Fibroblast of upper back skin (primary cell): Measurements from ENCODE around the gene ACOT11.

Experiments
- DNase-seq: peaks from one replicate; pipeline ENCODE4 v3.0.0-alpha.2; 2013

The ACOT11 gene

DNA sequence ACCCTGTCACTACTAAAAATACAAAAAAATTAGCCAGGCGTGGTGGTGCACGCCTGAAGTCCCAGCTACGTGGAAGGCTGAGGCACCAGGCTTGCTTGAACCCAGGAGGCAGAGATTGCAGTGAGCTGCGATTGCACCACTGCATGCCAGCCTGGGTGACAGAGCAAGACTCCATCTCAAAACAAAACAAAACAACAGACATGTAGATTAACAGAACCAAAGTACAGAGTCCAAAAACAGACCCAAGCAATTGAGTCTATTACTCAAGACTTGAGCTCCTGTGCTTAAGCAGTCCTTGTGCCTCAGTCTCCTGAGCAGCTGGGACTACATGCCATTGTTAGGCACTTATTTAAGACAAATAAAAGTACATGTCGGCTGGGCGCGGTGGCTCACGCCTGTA is 9.5 kb upstream of the ACOT11 start:
- DNase-seq = no peak

DNA sequence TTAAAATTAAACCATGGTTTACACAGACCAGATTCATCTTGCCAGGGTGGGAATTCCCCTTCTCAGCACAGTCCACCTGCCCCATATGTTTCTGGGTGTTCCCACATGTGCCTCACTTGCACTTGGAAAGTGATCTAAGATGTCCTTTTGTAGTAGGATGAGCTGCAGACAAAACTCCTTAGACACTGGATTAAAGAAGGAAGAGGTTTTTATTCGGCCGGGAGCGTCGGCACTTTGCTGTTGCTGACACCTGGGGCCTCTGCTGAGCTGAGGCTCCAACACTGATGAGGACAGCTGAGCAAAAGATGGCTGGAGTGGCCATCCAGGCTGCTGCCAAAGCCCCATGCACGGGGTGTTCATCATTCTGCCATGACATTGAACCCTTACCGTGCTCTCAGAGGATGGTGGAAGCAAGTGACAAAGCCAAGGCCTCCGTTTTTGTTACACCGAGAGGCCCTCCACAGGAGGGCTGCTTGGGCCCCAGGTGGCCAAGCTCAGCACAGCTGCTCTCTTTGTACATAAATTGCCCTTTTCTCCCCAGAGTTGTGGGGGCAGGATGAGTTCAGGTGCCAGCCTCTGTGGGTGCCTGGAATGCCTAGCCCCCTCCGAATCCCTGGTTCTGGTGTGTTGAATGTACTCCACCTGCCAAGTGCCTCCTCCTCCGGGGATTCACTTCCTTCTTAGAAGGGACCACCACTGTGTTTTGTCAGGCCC is 7.3 kb upstream of the ACOT11 start:
- DNase-seq = no peak

DNA sequence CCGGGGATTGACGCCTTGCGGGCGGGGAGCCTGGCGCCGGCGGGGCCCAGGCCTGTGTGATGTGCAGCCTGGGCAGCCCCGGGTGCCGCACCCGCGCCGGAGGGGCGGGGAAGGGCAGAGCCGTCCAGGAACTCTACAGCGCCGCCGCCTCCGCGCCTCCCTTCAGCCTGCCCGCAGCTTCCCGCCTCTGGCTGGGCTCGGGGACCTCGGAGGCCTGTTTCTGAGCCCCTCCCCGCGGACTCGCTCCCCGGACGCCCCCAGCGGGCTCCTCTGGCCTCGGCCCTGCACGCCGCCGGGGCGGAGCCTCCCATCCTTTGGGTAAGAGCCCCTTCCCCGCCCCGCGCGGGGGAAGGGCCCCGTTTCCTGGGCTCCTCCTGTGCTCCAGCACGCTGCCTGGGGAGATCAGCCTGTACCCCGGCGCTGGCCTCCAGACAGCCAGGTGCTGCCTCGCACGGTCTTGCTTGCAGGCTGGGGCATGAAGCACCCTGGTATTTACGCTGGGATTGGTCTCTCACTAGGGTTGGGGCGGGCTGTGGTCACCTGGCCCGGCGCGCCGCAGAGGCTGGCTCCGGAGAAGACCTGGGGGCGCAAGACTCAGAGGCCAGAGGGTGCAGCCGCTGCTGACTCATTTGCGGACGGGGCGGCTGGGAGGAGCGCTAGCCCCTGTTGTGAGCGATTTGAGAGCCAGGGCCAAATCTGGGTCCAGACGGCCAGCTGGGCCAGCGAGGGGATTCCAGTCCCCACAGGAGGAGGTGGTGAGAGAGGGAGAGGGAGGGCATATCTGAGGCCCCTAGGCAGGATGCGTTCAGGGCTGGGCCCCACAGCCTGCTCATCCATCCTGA is 5.7 kb upstream of the ACOT11 start:
- peak; percentile 70 for DNase-seq

DNA sequence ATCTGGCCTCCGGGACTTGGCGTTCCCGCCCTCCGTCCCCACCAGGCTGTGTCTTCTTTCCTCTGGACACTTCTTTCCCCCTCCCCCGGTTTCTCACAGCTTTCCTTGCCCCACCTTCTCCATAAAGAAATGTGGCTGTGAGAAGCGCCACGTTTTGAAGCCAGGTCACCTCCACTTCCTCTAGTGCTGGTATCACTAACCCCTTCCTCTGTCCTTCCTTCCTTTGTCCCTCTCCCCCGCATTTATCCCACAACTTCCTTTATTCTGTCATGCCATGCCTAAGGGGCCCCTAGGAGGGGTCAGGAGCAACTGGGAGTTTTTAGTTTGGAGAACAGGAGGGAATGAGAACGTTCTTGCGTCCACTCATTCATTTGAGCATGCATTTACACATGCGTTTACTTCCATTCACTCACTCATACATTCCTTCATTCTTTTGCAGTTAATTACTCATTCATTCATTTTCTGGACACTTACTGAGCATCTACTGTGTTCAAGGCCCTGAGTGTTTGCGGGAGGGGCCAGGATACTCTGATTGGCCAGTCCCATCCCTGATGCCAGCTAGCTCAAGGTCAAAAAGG is 5.0 kb upstream of the ACOT11 start:
- peak; percentile 31 for DNase-seq

DNA sequence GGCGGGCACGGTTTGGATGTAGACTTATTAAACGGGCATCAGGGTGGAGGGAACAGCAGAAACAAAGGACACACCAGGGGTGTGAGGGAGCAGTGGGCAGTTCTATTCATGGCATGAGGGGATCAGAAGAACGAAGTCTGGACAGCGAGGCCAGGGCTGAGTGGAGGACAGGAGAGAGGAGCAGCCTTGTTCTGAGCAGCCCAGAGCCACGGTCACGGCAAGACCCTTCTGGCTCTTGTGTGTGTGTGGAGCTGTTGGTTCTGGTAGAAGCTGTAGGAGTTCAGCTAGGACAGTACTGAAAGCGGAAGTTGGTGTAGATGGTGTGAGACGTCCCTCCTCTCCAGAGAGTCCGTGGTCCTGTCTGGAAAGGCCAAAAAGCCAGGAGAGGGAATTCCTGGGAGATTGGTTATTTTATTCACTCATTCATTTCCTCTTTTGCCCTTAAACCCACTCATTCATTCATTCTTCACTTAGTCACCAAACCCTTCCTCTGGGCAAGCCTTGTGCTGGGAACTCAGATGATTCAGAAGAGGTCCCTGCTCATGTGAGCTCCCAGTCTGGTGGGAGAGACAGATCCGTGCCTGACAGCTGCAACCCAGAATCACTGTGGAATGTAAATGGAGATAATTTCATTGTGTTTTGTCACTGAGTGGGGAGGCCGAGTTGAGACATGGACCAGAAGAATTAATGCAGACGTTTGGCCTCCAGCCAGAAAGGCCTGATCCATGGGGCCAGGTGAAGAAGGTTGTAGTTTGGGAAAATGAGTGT is 4.1 kb upstream of the ACOT11 start:
- DNase-seq = peak; percentile 86

DNA sequence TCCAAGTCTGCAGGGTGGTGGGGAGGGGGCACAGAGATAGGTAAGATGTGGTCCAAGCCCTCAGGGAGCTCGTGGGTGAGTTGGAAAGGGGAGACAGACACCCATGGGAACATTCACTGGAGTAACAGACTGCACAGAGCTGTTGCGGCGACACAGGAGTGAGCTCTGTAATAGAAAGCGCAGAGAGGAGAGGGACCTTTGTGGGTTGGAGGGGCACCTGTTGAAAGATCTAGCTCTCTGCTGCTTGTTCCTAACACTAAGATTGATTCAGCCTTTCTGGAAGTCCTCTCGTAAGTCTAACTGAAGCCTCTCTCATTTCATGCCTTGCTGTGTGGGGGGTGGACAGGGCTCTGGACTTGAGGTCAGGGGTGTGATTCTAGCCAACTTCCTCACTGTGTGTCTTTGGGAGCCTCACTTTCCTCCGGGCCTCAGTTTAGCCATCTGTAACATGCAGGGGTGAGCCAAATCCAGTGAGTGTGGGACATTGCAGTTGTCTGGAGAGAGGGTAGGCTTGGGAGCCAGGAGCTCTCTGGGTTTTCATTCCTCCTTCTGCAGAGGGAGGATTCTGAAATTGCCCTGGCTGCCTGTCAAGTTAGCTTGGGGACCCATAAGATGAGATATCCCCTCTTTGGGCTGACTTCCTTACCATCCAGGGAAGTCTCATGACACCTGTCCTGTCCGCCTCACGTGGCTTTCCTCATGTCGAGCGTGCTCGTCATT is 2.0 kb upstream of the ACOT11 start:
- DNase-seq = no peak

DNA sequence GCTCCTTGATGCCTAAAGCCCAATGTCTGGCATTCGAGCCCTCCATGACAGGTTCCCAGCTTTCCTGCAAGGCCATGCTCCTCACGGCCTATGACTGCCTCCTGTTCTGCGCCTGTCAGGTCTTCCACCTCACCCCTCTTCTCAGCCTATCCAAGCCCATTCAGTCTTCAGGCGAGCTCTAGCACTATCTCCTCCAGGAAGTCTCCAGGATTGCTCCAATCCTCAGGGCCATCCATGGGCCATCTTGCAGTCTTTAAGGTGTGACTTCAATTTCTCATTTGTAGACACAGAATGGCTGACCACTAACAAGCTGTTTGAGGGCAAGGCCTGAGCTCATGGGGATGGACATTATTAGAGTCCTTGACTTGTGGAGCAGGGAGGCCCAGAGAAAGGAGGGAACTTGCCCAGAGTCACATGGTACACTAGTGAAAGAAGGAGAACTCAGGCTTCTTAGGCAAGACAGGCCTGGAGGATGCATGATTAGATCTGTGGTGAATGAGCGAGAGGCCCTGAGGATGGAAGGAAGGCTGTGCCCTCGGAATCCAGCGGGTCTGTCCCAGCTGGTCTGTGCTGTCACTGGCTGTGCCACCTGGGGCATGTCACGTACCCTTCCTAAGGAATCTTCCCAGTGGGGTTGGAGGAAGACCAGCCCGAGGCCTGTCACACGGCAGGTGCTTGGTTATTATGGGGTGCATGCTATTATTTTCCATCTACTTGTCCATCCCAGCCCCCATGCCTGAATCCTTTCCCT is 1.2 kb upstream of the ACOT11 start:
- no peak for DNase-seq

DNA sequence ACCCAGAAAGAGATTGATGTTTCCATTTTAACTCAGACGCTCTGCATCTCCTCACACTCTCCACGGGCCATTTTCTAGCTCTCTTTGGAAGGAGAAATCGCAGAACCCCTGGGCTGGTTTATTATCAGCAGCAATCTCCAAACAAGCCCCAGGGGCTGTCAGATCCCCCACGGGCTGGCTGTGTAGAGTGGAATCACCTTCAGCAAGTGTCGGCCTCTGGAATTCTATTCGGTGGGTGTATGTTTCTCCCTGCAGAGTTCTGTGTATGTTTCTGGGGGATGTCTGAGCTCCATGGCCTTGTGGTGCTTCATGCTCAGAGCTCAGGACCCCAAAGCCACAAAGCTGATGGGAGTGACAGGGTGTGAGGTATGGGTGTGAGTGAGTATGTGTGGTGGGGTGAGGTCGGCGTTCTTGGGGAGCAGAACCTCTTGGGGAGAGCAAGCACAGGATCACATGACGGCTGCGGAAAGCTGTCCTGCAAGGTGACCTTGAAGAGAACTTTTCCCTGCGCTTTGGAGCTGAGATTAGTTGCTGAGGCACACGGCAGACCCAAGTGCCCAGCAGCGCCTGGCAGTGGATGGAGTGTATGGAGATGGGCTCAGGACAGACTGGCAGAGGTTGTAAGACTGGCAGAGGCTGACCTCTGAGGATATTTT is 489 bp downstream of the ACOT11 start:
- DNase-seq = no peak

DNA sequence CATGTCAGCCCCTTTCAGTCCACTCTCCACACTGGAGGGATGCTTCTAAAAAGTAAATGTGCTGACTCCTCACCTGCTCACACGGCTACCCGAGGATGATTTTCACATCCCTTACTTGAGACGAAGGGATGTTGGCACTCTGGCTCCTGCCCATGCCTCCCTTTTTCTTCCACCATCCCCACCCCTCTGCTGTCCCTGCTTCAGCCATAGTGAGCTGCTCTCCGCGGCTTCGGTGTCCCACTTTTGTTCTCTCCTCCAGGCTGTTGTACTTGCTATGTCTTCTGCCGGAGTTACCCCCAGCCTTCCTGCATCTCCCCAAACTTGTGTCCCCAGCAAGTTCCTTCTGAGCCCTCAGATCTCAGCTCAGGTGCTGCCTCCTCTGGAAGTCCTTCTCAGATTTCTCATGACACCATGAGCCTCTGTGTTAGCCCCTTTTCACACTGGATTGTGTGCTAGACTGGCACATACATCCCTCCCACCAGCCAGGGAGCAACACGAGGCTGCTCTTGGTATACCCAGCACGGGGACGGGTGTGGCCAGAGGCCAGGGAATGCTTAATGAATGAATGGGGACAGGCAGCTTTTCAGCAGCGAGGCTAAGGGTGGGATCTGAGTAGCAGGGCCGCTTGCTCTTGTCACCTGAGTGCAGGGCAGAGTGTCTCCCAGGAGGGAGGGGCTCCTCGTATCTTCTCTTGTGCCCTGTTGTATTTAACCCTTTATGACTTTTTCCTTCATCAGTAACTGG is 1.3 kb downstream of the ACOT11 start:
- no peak for DNase-seq

DNA sequence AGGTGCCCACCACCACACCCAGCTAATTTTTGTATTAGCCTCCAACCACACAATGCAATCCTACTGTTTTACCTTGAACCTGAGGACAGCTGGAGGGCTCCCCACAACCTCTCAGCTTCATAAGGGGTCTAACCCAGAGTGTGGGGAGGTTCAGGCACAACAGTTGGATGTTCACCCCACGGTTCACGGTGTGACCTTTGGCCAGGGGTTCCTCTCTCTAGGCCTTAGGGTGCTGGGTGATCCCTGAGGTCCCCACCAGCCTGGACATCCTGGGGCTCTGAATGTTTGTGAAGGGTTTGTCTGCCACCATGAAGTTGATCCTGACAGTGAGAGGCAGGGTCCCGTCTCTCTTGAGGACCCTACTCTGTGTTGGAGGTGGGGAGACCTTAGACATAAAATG is 3.9 kb downstream of the ACOT11 start:
- DNase-seq = no peak

DNA sequence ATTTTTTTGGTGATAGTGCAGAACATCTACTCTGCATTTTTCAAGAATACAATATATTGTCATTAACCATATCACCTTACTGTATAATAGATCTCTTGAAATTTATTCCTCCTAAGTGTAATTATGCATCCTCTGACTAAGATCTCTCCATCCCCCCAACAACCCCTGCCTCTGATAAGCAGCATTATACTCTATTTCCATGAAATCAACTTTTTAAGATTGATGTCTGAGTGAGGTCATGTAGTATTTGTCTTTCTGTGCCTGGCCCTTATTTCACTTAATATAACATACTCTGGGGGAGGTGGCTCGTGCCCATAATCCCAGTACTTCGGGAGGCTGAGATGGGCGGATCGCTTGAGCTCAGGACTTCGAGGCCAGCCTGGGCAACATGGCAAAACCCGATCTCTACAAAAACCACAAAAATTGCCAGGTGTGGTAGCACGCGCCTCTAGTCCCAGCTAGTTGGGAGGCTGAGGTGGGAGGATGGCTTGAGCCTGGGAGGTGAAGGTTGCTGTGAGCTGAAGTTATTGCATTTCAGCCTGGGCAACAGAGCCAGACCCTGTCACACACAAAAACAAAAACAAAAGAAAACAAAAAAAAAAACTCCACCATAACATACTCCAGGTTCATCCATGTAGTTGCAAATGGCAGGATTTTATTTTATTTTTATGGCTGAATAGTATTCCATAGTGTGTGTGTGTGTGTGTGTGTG is 5.7 kb downstream of the ACOT11 start:
- no peak for DNase-seq

DNA sequence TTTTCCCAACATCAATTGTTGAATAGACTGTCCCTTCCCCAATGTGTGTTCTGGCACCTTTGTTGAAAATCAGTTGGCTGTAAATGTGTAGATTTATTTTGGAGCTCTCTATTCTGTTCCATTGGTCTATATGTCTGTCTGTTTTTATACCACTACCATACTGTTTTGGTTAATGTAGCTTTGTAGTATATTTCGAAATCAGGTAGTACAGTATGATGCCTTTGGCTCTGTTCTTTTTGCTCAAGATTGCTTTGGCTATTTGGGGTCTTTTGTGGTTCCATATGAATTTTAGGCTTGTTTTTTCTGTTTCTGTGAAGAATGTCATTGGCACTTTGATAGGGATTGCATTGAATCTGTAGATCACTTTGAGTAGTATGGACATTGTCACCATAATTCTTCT is 8.1 kb downstream of the ACOT11 start:
- DNase-seq = no peak

DNA sequence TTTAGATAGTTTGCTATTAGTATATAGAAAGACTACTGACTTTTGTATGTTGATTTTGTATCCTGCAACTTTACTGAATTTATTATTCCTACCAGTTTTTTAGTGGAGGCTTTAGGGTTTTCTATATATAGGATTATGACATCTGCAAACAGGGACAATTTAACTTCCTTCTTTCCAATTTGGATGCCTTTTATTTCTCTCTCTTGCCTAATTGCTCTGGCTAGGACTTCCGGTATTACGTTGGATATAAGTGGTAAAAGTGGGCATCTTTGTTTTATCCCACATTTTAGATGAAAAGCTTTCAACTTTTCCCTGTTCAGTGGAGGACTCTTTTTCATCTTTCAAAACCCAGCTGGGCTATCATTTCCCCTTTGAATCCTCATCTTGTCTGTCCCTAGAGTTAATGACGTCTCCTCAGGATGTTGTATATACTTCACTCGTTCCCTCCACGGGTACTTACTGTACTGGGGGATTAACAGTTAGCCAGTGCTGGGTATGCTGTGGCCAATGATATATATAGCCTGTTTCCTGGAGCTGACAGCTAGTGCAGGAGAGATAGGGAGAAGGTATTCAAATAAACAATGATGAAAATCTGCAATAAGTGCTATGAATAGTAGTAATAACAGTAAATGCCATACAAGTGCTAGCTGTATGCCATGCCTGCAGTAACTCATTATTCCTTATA is 9.8 kb downstream of the ACOT11 start:
- DNase-seq = no peak

DNA sequence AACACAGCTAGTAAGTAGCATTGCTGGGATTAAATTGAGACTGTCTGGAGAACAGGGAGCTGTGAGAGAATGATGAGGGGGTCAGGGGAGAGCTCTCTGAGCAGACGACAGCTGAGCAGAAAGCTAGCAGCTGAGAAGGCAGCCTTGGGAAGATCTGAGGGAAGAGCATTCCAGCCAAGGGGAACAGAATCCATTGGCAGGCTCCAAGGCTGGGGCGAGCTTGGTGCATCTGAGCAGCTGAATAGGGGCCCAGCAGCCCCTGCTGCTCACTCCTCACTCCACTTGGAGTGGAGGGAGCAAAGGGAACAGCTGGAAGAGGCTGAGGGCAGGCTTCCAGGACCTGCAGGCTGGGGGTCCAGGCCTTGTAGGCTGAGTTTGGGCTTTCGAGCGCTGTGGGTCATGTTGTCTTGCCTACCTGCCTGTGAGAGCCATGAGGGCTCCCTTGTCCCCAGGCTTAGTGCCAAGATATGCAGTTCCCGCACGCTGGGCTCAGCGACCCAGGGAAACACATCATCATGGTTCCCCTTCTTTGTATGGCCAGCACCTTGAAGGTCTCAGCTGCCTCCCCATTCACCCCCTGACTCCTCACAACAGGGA is 10.5 kb downstream of the ACOT11 start:
- DNase-seq = no peak

DNA sequence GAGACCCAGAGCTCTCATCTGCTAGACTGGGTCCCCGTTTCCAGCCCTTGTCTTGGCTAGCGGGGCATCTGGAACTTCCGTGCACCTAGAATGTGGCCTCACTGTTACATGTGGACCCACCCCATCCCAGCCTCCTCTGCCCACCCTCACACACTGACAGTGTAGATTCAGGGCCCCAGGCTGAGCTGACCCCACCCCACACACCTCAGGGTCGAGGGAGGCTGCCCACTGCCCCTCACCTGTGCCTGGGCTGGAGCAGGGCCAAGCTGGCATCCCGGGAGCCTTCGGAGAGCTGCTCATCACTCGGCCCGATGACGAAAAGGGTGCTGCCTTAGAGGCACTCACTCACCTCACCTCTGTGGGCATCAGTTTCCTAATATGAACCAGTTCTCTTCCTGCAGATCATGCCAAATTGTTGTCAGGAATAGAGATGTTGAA is 11.1 kb downstream of the ACOT11 start:
- DNase-seq = no peak

DNA sequence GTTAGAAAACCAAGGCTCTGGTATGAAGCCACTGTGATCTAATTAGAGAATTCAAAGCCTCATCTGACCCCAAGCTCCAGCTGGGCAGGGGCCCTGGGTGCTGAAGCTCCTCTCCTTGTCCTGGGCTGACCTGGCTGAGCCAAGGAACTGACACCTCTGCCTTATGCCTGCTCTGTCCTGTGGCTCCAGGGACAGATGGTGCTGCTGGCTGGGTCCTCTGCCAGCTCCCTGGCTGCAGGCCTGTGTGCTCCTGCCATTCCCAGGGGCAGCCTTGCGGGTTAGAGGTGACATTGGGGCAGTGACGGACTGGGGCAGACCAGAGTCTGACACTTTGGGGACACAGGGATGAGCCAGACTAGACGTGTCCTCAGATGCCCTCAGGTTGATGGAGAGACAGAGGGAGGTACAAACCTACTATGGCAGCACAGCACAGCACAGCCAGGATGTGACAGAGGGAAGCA is 11.8 kb downstream of the ACOT11 start:
- no peak for DNase-seq

DNA sequence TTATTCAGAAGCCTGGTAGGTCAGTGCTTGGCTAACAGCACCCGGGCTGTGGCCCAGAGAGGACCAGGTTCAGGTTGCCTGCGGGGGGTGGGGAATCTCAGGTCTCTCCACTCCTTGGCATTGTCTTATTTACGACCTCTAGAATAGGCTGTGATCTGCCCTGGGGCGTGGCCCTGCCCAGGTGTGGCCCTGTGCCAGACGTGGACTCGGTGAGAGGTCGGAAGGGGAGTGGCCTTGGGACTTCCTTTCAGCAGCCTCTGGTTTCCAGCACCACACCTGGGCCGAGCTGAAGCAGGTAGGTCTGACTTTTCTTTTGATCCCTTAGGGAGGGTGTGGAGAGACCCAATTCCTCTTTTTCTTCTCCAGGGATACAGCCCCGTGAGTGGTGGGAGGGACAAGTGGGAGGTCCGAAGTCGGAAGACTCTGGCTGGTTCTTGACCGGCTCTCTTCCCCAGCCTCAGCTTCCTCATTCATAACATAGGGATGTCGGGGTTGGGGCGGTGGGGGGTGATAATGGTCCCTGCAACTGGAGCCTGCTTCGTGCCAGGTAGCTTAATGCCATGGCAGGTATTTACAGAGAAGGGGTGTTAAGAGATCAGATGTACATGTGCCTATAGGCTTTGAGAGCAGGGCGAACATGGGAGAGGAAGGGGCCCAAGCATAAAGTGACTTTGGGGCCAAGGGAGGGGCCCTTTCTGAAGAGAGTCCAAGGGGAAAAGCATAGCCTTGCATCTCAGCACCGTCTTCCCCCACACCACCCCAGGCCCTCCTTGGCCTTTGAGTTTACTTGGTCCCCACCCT is 16.5 kb downstream of the ACOT11 start:
- DNase-seq = no peak

DNA sequence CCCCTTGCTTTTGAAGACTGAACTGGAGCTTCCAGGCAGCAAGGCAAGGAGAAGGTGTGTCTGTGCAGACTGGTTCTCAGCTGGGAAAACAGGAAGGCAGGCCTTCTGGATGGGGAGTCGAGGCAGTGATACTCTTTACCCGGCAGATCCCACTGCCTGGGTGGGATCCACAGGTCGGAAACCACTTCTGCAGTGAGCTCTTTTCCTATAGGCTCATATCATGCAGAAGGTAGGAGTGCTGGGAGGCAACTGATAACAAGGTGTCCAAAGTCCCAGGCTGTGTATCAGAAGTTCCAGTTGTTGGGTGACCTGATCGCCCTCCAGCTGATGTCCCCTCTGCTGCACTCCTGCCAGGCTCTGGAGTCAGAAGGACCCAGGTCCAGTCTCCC is 17.1 kb downstream of the ACOT11 start:
- DNase-seq = no peak
